ENCODE results near the gene TRIM50.

GRCh38 chr7:73307436-73307835 lies 20.4 kb downstream of the TRIM50 start:
- TF ChIP-seq CTCF (conservative IDR thresholded peaks at IDR 0.05; ENCODE audit: low read depth in 2 of 2) = no peak
- no peak for TF ChIP-seq JUNB (IDR thresholded peaks at IDR 0.05; ENCODE audit: unreplicated experiment)
- TF ChIP-seq POLR2AphosphoS5 (IDR thresholded peaks at IDR 0.05; ENCODE audit: low read depth) = no peak
- no peak for TF ChIP-seq EZH2phosphoT487 (IDR thresholded peaks at IDR 0.05; ENCODE audit: unreplicated experiment)
- TF ChIP-seq NANOG (IDR thresholded peaks at IDR 0.05; ENCODE audit: borderline replicate concordance) = no peak
- no peak for TF ChIP-seq REST (IDR thresholded peaks at IDR 0.05; ENCODE audit: unreplicated experiment)
- TF ChIP-seq EZH2 (IDR thresholded peaks at IDR 0.05; ENCODE audit: low read depth, unreplicated experiment) = no peak

Measured in GM23338 (cell line).